ENCODE measurements around the gene SELENOM.

DNA sequence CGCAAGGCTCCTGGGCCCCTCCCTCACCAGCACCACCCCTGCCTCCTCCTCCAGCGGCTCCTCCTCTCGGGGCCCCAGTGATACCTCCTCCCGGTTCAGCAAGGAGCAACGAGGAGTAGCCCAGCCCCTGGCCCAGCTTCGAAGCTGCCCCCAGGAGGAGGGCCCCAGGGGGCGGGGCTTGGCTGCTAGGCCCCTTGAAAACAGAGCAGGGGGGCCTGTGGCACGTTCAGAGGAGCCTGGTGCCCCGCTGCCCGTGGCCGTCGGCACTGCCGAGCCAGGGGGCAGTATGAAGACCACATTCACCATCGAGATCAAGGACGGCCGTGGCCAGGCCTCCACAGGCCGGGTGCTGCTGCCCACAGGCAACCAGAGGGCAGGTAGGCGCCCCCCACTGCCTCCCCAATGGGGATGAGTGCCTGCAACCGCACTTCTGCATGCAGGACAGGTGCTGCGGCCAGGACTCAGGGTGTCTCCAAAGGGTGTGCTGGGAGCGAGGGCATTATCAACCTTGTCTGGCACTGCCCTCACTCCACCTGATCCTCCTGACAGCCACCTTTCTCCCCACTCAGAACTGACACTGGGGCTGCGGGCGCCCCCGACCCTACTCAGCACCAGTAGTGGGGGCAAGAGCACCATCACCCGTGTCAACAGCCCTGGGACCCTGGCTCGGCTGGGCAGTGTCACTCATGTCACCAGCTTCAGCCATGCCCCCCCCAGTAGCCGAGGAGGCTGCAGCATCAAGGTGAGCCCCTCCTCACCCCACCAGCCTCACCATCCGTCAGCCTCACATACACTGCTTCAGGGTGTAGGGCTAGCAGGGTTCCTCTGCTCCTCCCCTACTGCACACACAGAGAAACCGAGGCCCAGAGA is 16.0 kb downstream of the SELENOM start:
- no peak for TF ChIP-seq POLR2A (IDR thresholded peaks at IDR 0.05; ENCODE audit: low read length)
- TF ChIP-seq GATA1 (IDR thresholded peaks at IDR 0.05; ENCODE audit: low read depth, low read length), result no peak

All from erythroblast (primary cell).